Bone marrow (tissue), 2 donors: Measurements from ENCODE around the gene DNAJC8.

Experiments
- DNase-seq, 2 donors: peaks; one replicate each; lab custom pipeline; 2025; lab: John Stamatoyannopoulos, UW

The DNAJC8 gene

DNA sequence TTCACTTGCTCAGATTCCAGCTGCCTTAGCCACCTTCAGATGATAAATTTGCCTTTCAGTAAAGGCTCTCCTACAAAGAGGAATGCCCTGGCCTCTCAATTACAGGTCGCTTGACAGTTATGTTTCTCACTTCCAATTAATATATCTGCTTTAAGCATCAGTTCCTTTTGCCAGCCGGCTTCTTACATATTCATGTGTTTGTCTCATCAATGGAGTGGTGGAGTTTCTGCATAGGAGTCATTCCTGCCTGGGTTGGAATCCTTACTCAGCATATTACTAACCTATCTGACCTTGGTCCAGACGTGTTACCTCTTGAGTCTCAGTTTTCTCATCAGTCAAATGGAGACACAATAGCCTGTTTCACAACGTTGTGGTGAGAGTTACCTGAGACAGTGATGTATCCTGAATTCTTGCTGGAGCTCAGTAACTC, 17.1 kb upstream of the DNAJC8 start:
- no peak for DNase-seq

DNA sequence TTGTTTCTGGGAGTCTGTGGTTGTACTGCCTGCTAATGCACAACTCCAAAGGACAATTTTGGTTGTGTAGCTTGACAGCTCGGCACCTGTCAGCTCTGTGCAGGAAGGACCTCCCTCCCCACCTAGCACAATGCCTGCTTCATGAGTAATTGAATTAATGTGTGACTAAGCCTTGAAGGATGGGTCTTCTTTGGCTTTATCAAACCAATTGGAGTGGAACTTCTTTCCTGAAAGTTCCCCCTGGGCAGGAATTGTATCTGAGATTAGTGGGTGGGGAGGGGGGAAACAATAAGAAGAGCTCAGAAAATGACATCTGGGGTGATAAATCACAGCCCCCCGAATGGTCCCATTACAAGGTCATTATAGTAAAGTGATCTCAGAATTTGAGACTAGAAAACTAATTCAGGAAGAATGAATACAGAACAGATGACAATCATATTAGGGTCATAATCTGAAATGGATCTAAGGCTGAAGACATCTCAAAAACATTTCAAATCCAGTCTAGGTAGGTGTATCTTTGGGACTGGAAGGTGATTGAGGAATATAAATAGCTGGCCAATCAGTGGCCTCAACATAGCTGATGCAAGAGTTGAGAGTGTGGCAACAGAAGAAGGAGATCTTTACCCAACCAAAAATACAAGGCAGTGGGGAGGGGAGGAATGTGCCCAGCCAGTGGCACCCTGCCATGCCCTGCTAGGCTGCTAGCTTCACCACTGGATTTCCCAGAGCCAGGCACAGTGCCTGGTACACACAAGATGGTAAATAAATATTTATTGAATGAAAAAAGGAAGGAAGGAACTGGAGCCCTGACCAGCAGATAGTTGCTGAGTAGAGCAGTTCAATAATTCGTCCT, 16.4 kb upstream of the DNAJC8 start:
- no peak for DNase-seq

DNA sequence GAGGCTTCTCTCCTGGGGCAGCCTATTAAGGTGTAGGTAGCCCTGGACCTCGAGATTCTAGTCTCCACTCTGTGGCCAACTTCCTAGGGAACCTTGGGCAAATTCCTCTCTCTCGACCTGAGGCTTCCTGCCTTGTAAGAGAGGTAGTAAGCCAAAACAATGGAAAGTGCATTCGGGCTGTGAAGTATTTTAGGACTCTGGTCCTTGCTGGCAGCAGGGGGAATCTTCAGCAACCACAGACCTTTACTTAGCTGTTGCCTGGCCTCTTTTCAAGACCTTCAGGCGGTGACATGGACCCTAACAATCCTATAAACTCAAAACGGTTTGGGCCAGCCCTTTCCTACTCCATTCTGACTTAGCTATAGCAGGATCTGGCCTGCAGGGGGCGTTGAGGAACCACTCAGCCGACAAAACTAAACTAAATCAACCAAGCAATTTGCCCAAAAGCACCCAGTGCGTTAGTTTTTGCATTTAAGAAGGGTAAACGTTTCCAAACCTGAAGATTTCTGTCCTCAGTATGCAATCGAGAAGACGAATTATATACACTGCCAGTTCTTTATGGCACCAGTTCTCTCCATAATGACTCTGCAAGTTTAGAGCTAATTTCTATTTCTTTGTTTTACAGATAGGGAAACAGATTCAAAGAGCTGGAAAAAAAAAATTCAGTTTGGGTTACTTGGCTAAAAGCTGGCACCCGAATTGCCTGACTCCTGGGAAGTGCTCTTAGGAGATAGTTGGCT, 15.6 kb upstream of the DNAJC8 start:
- peak; percentile 33 to 74 for DNase-seq

DNA sequence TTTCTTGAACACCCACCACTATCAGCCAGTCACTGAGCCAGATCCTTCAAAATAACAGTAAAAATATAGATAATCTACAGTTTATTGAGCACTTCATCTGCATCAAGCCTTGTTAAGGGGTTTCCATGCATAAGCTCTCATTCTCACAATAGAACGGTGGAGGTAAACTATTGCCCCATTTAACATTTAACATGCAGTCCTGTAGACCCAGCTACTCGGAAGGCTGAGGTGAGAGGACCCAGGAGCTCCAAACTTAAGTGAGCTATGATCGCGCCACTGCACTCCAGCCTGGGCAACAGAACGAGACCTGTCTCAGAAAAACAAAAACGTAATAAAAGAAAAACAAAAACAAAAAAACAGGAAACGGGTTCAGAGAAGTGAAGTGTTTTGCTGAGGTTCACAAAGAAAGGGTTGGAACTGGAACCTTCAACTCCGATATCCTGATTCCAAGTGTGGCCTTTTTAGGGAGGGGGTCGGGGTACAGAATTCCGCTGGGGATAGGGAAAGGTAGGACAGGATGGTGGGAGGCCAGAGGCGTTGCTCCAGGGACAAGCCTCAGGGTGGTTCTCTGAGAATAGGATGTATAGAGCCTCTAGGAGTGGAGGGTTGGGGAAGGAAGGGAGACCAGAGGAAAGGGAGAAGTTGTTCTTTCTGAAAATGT, 14.9 kb upstream of the DNAJC8 start:
- no peak for DNase-seq

DNA sequence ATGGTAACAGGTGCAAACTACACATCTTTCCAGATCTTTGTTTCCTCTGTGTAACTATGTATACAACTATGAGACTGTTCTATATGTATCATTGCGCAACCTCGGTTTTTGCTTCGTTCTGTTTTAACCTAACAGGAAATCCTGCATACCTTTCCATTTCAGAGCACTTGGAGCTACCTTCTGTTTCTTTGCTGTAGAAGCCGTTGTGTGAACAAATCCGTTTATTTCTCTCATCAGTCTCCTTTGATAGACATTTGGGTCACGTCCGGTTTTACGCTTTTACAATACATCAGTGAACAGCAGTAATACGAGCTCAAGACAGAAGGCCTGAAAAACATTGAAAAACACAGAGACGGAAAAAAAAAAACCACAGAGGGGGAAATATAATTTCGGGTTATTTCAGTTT, 13.6 kb upstream of the DNAJC8 start:
- peak in 1 of 2 donors; percentile 24 for DNase-seq

DNA sequence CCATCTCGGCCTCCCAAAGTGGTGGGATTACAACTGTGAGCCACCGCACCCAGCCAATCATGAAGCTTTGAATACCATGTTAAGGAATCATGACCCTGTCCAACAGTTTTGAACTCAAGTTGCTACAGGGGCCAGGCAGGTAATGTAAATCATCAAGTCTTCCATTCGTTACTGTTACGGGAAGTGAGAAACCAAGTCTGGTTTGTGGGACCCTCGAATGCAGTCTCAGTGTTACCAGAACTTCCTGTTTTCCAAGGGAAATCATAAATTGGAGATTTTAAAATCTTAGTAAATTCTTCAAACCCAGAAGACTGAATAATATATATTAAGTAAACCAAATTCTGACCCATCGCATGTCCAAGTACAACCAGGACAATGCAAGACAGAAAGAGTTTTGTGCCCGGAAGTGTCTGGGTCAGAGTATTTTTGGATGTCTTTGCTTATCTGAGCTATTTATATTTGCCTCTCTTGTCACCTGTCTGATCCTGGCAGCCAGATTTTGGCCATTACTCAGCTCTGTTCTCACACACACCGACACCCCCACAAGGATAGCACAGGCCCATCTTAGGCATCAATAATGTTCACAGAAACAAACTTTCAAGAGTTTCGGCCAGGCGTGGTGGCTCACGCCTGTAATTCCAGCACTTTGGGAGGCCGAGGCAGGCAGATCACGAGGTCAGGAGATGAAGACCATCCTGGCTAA, 11.9 kb upstream of the DNAJC8 start:
- DNase-seq: no peak

DNA sequence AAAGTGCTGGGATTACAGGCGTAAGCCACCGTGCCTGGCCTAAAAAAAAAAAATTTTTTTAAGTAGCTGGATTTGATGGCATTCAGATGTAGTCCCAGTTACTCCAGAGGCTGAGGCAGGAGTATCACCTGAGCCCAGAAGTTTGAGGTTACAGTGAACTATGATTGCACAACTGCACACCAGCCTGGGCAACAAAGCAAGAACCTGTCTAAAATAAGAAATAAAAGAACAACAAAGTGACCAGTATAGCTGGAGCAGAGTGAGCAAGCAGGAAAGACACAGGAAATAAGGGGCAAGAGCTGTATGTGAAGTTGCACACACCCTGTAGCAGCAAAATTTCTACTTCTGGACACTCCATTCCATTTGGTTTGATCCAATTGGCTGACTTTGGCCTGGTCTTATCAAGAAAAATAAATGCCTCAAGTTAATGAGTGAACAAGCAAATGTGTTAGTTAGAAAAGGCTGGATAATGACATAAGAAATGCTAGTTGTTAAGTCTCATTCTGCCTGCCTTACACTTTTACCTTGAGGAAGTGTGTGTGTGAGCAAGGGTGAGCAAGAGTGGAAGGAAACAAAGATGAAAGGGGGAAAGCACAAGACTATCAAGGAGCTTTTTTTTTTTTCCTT, 11.0 kb upstream of the DNAJC8 start:
- no peak for DNase-seq

DNA sequence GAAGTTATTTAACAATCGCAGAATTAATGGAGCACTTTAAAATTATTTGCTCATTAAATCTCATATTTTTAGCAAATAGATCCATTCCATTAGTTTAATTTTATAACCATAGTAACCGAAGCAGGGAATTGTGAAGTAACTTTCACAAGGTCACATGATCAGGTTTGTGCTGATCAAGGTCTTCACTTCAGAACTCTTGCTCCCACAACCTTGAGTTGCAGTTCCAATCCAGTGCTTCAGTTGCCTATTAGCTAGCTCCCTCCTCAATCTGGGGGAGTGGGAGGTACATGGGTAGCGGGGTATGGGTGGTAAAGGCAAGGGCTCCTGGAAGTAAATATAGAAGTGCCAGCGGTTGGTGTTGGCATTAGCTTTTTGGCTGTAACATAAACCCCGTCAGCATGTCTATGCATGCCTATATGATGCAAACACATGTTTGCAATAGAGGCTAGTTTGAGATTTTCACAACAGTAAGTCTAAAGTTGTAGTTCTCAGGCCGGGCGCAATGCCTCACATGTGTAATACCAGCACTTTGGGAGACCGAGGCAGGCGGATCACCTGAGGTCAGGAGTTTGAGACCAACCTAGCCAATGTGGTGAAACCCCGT, 8.9 kb upstream of the DNAJC8 start:
- no peak for DNase-seq

DNA sequence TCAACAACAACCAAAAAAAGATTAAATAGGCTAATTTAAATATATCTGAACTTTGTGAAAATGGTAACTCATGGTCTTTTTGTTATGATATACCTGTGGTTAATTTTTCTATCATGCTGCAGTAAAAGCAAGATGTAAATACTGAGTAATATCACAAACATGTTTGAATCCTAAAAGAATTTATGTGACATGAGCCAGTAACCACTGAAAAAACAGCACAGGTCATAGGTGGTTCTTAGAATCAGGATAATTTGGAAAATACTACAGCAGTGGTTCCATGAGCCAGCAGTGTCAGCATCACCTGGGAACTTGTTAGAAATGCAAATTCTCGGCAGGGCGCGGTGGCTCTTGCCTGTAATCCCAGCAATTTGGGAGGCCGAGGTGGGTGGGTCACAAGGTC, 7.2 kb upstream of the DNAJC8 start:
- DNase-seq: no peak

DNA sequence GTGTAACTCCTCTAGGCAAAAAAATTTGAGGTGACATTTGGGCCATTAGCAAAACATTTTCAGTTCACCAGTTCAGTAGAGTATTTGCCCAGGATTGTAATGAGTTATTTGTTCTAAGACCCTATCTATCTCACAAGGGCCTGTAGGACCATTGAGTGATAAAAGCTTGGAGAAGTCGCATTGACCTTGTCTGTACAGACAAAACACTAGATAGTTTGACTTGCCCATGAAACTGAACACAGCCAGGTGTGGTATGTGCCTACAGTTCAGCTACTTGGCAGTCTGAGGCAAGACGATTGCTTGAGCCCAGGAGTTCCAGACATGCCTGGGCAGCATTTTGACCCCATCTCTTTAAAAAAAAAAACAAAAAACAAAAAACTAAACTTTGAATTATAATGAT, 6.2 kb upstream of the DNAJC8 start:
- DNase-seq: no peak

DNA sequence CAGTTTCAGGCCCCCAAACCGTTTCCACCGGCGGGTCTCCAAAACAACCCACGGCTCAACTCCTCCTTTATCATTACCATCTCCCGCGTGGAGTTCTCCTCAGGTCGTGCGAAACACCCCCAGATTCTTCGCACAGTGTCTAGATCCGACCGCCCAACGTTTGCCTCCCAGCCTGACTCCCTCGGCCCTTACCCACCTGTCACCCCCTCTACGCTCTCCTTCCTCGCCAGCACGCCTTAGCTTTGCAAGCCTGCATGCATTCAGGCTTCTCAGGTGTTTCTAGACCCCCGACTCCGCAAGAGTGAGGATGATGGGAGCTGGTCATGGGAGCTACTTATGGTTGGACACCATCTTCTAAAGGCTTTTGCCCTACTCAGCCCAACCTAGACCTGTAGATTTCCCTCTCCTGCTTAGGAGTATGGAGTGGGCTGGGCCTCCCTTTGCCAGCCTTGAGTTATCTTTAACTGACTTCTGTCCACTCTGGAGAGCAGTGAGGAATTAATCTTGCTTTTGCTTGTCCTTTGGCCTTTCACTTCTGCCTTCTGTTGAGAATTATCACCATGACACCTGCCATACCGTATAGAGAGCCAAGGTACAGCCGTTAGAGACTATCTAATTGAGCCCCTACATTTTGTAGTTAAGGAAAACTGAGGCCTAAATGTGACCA, 4.0 kb upstream of the DNAJC8 start:
- no peak for DNase-seq

DNA sequence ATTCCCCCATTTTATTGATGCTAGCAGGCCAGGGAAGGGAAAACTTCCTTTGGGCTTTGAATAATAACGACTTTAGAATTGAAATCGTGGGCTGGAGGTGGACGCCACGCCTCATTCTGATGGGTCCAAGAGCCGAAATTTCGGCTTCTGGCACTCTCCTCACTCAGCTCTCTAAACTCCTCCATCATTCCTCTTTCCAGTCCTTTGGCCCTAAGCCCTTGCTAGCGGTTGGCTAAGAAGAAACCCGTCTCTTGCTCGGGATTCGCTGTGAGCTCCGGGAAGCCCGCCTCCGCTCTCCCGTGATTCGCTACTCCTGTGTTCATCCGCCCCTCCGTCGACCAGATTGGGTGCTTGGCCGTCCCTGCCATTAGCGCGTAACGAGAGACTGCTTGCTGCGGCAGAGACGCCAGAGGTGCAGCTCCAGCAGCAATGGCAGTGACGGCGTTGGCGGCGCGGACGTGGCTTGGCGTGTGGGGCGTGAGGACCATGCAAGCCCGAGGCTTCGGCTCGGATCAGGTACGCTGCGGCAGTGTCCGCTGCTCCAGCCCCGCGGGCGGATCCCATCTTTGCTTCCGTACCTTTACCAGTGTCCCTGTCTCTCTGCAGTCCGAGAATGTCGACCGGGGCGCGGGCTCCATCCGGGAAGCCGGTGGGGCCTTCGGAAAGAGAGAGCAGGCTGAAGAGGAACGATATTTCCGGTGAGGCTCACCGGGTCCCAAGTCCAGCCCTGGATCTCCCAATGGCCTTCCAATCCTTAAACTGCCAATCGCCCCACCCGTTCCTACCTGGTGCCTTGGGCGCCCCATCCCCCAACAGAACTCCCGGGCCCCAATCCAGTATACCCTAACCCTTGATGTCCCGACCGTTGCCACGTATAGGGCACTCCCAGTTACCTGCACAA, 3.2 kb upstream of the DNAJC8 start, which contains the start of gene ATP5IF1:
TSS of gene ATP5IF1 (plus strand) at position 370 of the 901 bp plus-strand sequence. CDS start at position 430, 60 bp downstream.
- DNase-seq: peak; percentile 61 to 99

DNA sequence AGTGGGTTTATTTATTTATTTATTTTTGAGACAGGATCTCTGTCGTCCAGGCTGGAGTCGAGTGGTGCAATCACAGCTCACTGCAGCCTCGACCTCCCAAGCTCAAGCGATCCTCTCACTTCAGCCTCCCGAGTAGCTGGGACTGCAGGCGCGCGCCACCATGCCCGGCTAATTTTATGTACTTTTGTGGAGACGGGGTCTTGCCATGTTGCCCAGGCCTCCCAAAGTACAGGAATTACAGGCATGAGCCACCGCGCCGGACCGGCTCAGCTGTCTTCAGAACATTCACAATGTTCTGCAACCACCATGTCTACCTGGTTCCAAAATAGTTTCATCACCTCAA, 406 bp upstream of the DNAJC8 start:
- no peak for DNase-seq

DNA sequence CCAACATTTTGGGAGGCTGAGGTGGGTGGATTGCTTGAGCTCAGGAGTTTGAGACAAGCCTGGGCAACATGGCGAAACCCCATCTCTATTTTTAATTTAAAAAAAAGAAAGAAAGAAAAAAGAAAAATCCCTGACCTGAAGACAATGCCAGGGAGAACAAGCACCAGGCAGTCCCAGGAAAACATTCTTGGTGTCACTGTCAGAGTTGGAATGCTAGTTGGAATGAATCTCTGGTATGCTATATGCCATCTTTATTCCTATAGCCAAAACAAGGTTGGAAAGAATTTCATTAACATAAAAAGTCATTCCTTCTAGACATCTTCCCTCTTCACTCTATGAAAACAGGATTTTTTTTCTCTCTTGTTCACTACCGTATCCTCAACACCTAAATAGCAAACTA, 2.8 kb downstream of the DNAJC8 start:
- DNase-seq: no peak

DNA sequence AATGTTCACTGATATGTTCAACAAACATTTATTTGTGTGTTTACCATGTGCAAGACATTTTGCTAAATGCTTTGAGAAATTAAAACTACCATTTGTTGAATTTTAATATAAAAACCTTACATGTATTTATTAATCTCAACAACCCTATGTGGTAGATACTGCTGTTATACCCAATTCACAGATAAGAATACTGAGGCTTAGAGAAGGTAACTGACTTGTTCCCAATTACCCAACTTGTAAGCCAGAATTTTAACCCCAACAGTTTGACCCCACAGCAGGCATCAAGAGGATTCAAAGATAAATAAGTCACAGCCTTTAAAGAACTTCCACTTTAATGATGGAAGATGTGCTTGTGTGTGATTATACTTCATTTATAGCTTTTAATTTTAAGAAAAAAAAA, 3.7 kb downstream of the DNAJC8 start:
- DNase-seq: no peak

DNA sequence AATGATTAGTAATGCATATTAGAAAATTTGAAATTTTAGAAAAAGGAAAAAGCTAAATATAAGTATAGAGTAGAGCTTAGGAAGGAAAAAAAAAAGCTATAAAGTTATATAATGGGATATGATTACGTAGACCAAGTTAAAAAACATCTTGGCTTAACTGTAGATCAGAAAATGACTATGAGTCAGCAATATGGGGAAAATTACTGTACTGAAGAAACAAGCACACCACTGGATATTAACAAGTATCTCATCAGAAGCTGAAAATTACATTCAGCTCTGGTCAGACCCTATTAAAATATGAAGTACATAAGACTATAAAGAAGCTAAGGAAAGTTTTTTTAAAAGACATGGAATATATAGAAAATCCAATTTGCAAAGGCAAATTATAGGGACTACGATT, 19.5 kb downstream of the DNAJC8 start:
- no peak for DNase-seq

DNA sequence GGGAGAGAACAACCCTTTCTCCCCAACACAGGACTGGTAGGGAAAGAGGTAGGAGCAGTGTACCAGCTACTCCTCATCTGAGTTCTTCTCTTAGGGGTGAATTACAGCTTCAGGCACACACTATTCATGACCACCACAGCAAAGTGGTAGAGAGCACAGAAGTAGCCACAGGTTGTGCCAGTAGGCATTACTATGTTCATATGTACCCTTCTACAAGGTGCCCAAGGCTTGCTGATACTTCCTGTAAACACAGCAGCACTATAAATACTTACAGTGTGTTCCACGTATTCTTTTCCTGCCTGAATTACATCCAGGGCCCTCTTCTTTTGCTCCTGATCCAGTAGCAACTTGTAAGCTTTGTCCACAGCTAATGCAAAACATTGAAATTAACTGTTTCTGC, 23.1 kb downstream of the DNAJC8 start:
- DNase-seq: no peak

DNA sequence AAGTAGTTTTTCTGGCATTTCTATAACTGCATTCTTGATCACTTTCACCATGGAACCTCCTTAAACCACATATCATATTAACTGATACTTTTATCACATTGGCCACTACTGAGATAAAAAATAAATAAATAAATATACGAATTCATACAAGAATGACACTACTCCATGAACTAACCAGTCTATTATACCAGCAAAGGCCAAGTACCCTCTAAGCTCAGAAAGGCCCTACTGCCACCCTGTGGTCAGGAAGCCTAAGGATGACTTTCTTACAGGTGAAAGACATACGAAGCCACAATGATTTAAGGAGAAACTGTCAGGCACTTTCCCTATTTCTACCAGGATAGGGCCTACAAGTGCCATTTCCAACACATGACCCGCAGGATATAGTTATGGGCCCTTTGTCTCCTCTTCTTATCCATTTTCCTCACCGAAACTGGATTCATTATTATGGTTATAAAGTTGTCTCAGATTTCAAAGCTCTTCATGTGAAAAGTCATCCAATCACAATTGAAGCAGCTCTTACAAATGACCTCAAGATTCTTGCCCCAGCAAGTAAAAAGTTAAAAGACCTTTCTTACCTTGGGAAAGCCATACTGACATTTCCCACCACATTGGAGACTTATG, 23.9 kb downstream of the DNAJC8 start:
- peak in 1 of 2 donors; percentile 68 for DNase-seq

DNA sequence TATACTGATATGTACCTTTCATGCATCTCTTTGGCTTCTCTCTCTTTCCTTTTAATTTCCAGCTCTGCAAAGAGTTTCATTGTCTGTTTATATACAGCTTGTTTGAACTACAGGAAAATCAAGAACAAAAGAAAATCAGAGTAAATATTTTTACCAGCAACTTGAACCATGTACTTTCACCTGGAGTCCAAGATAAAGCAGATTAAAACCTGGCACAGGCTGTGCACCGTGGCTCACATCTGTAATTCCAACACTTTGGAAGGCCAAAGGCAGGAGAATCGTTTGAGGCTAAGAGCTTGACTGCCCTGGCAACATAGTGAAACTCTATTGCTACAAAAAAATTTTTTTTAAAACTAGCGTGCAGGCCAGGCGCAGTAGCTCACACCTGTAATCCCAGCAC, 27.6 kb downstream of the DNAJC8 start:
- DNase-seq: no peak
